ENCODE data around the gene CEP41. TPM values are rescaled to one million over a fixed set of nuclear protein-coding genes. Genes with fewer than 3 reads are reported as not detected.

The CEP41 gene
- total and polyA plus RNA-seq, 10 of the 15 experiments (the other 5 are each of a cell fraction or from before 2014, with no cell fraction given), result 11.4 to 43.0 (median 24.7) TPM

- no peak for TF ChIP-seq CHD4 (IDR thresholded peaks at IDR 0.05)
These were observed 66.3 kb downstream of the CEP41 start (continued) for GRCh38 chr7:130374507-130374906.

- peak; percentile 47 for FAIRE-seq
- no peak for ATAC-seq
- H4K20me1 ChIP-seq (ENCODE audit: control insufficient read depth, insufficient read depth), result no peaks in the 10 kb centered on the region
- H3K9me3 ChIP-seq (replicated peaks; ENCODE audit: control insufficient read depth, insufficient read depth, low read length), result no peaks in the 10 kb centered on the region; the same call in 2 of the 3 replicates
- ChIA-PET RAD21 (ENCODE audit: unreplicated experiment) (interaction anchor here (0.7 kb wide), 1 partner anchor 301 kb away, joined by 3 read pairs; no protein-coding TSS in a partner anchor), SMC1A (ENCODE audit: uncharacterized antibody, unreplicated experiment) (no interaction called here), CTCF (no interaction called here), POLR2A (no interaction called here)
- no peak overlapping the region for H3K27ac ChIP-seq (ENCODE audit: control insufficient read depth, insufficient read depth)
- no peak overlapping the region for H3K4me2 ChIP-seq (ENCODE audit: control insufficient read depth, insufficient read depth)
- no TSS peak for BruUV-seq (replicated peaks)
- in situ Hi-C loops (cut with MboI) (no loop called here), intact Hi-C loops (cut with micrococcal nuclease; ENCODE audit: unreplicated experiment) (no loop called here)
- no peak for DNase-seq (ENCODE audit: low read depth, low spot score)
- H3K4me1 ChIP-seq (ENCODE audit: control insufficient read depth, insufficient read depth, low read length), result no peaks in the 10 kb centered on the region
- H3K4me3 ChIP-seq, result no peak overlapping the region
- H2AFZ ChIP-seq (ENCODE audit: control insufficient read depth, low read depth, low read length), result no peak overlapping the region
- no peaks in the 10 kb centered on the region for H3K36me3 ChIP-seq (ENCODE audit: control insufficient read depth in 2 of 2, insufficient read depth in 2 of 2, low read length in 1 of 2)
- TF ChIP-seq CUX1 (IDR thresholded peaks at IDR 0.05; ENCODE audit: insufficient replicate concordance, low read depth, low read length) (no peak), HDGF (IDR thresholded peaks at IDR 0.05) (no peak), ZNF217 (IDR thresholded peaks at IDR 0.05) (no peak), PKNOX1 (IDR thresholded peaks at IDR 0.05) (no peak), SMAD1 (IDR thresholded peaks at IDR 0.05; ENCODE audit: low read depth, partially characterized antibody) (no peak), RAD51 (IDR thresholded peaks at IDR 0.05) (no peak), TCF12 (IDR thresholded peaks at IDR 0.05; ENCODE audit: low read depth, low read length) (no peak), JUNB (IDR thresholded peaks at IDR 0.05) (no peak), YBX1 (IDR thresholded peaks at IDR 0.05) (no peak), JUND (IDR thresholded peaks at IDR 0.05; ENCODE audit: low read depth, low read length) (no peak), ZBED1 (IDR thresholded peaks at IDR 0.05; ENCODE audit: borderline replicate concordance) (no peak), SKIL (IDR thresholded peaks at IDR 0.05; ENCODE audit: low read depth, poor library complexity, severe bottlenecking) (no peak)
- H3K9ac ChIP-seq (ENCODE audit: control insufficient read depth, insufficient read depth, low read length), result no peak overlapping the region
- WGBS (ENCODE audit: insufficient coverage, insufficient replicate concordance, low lambda C conversion rate, missing lambda C conversion rate), result 64% methylated on average over 11 of the region's 11 CpGs
- H3K27me3 ChIP-seq (replicated peaks in 1 of 2; ENCODE audit: control insufficient read depth in 2 of 2, insufficient read depth in 2 of 2, low read length in 1 of 2), result no peaks in the 10 kb centered on the region
- no peaks in the 10 kb centered on the region for H3K79me2 ChIP-seq (ENCODE audit: control insufficient read depth, insufficient read depth, low read length)
These were observed 68.2 kb downstream of the CEP41 start for GRCh38 chr7:130372402-130373165.

Measured in GM12878 (cell line).